Muscle layer of colon (tissue), 2 donors: Measurements from ENCODE around the gene SRP19.

ENCODE experiments used
- H3K27ac ChIP-seq: one replicate; pipeline ENCODE4 v1.7.0; 2013; ENCODE audit warnings: low read depth, mild to moderate bottlenecking, low read length, moderate library complexity
- H3K27me3 ChIP-seq, 2 donors: one replicate each; pipeline ENCODE4 v1.7.0; 2013; ENCODE audit warnings: low read length in 2 of 2, mild to moderate bottlenecking in 2 of 2; ENCODE audit not compliant: insufficient read depth in 2 of 2, control insufficient read depth in 1 of 2
- H3K36me3 ChIP-seq: one replicate; pipeline ENCODE4 v1.7.0; 2013; ENCODE audit warnings: mild to moderate bottlenecking, low read length; ENCODE audit not compliant: insufficient read depth
- H3K4me1 ChIP-seq: one replicate; pipeline ENCODE4 v1.7.0; 2013; ENCODE audit warnings: mild to moderate bottlenecking, low read length; ENCODE audit not compliant: insufficient read depth
- H3K4me3 ChIP-seq, 2 donors: one replicate each; pipeline ENCODE4 v1.7.0; 2013; ENCODE audit warnings: low read length in 2 of 2, low read depth in 1 of 2, mild to moderate bottlenecking in 1 of 2, moderate library complexity in 1 of 2
- H3K9ac ChIP-seq: one replicate; pipeline ENCODE4 v1.7.0; 2013; ENCODE audit warnings: low read length
- H3K9me3 ChIP-seq: one replicate; pipeline ENCODE4 v1.7.0; 2013; ENCODE audit warnings: mild to moderate bottlenecking, low read length
- donor health status: abdominal sarcoma.
- donor health status: Adenocarcinoma of cecum.

Gene SRP19

DNA sequence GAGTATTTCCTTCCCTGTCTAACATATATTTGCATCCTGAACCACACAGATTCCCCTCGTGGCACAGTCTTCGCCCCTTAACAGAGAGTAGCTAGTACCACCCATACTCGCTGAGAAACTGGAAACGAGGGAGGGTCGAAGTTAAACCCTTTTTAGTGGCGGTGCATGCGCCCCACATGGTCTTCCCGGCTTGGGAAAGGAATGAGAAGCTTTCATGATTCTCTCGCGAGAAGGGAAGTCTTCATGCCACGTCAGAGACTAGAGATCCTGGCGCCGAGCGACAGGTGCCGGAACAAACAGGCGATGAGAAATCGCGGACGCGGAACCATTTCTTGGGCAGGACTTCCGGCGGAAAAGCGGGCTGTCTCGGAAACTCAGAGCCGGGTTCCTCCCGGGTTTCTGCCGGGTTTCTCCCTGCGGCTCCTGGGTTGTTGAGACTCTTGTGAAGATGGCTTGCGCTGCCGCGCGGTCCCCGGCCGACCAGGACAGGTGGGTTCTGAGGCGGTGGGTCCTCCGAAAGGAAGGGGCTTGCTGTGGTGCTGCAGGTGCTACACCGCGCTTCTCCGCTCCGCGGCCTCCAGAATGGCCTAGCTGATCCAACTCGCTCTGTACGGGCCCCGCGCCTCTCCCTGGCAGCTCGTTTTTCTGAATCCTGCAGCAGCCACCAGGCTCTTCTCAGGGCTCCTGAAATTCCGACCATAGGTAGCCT lies at the start of gene SRP19:
Gene SRP19, plus strand, starts transcription at position 359 of the 709 bp plus-strand sequence. Its CDS starts 90 bp downstream, at position 449.
- Histone ChIP-seq H3K4me3 (peak within 1 kb of the TSS; percentile 55 to 96), H3K27ac (peak within 1 kb of the TSS; percentile 91), H3K27me3 (no peaks in the 10 kb centered on the region), H3K9ac (peak within 1 kb of the TSS; percentile 95), H3K4me1 (peaks cover 26% of the 10 kb centered on the region), H3K36me3 (peaks cover 23% of the 10 kb centered on the region), H3K9me3 (no peaks in the 10 kb centered on the region)

DNA sequence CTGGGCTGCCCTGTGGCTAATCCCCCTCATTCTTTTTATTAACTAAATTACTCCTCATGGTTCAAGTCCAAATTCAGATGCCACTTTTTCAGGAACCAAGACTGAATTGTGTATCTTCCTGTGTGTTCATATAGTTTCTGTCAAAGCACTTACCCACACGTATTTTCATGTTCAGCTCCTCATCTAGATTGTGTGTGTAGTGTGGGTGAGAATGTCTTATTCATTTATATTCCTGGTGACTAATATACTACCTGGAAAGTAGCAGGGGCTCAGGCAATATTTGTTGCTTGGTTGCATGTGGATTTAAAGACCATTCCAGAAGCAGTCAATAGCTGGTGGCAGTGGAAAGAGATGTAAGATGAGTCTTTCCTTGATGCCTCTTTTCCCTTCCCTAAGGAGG lies 48.5 kb upstream of the SRP19 start:
- H3K4me3 ChIP-seq, result no peak overlapping the region
- H3K27ac ChIP-seq, result no peak overlapping the region
- H3K9ac ChIP-seq, result no peak overlapping the region
- H3K9me3 ChIP-seq, result no peaks in the 10 kb centered on the region
- H3K4me1 ChIP-seq, result no peaks in the 10 kb centered on the region
- H3K27me3 ChIP-seq, result no peaks in the 10 kb centered on the region
- H3K36me3 ChIP-seq, result peaks cover 31% of the 10 kb centered on the region

DNA sequence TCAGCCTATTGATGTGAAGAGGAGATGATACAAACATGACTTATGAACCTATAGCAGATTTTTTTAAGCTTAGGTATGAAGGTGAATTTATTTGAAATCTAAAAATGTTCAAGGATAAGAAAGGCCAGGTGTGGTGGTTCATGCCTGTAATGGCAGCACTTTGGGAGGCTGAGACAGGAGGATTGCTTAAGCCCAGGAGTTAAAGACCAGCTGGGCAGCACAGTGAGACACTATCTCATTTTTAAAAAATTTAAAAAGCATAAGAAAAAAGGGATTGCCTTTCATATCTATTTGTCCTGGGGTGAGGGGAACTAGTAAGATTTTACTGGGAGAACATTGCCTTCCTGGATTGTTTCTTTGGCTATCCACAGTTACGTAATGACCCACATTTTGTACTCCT lies 40.8 kb upstream of the SRP19 start:
- Histone ChIP-seq H3K27ac (no peak overlapping the region), H3K9ac (no peak overlapping the region), H3K4me1 (no peaks in the 10 kb centered on the region), H3K36me3 (peaks cover 46% of the 10 kb centered on the region), H3K4me3 (no peak overlapping the region), H3K9me3 (no peaks in the 10 kb centered on the region), H3K27me3 (no peaks in the 10 kb centered on the region)

DNA sequence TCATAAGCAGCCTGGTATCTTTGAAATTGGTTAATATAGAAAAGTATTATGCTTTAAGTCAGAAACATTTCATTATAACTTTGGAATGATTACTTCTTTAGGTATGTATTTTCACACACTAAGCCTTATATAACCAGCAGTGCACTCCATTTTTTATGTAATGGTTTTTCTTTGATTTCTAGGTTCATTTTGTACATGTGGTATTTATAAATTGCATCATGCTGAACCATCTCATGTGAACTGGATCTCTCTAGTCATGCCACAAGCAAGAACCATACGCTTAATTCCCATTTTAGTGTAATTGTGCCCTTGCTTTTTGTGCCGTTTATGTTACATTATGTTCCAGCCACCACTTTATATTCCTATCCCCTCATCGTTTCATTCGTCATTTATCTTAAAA lies 38.6 kb upstream of the SRP19 start:
- peaks cover 40% of the 10 kb centered on the region for H3K36me3 ChIP-seq

DNA sequence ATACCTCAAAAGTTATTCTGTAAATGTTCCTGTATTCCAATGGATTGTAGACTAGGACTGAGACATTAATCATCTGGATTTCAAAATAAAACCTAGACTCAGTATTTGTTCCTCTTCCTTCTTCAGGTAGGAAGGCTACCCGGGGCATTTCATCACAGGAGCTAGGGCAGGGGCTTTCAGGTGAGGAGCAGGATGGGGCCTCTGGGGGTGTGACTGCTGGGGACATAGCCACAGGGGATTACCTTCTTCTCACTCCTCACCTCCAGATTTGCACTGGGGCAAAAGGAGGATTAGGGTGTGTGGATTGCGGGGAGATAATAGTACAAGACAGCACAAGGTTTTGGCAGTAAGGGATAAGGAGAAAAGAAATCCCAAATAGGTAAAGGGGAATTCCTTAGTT lies 37.9 kb upstream of the SRP19 start:
- no peak overlapping the region for H3K9ac ChIP-seq
- no peak overlapping the region for H3K27ac ChIP-seq
- H3K27me3 ChIP-seq, result no peaks in the 10 kb centered on the region
- H3K36me3 ChIP-seq, result peaks cover 47% of the 10 kb centered on the region
- H3K9me3 ChIP-seq, result no peaks in the 10 kb centered on the region
- no peaks in the 10 kb centered on the region for H3K4me1 ChIP-seq
- H3K4me3 ChIP-seq, result no peak overlapping the region

More for the DNA sequence above, 38.6 kb upstream of the SRP19 start:
- no peak overlapping the region for H3K4me3 ChIP-seq
- no peaks in the 10 kb centered on the region for H3K4me1 ChIP-seq
- H3K27me3 ChIP-seq, result no peaks in the 10 kb centered on the region
- H3K9ac ChIP-seq, result no peak overlapping the region
- H3K9me3 ChIP-seq, result no peaks in the 10 kb centered on the region
- no peak overlapping the region for H3K27ac ChIP-seq

DNA sequence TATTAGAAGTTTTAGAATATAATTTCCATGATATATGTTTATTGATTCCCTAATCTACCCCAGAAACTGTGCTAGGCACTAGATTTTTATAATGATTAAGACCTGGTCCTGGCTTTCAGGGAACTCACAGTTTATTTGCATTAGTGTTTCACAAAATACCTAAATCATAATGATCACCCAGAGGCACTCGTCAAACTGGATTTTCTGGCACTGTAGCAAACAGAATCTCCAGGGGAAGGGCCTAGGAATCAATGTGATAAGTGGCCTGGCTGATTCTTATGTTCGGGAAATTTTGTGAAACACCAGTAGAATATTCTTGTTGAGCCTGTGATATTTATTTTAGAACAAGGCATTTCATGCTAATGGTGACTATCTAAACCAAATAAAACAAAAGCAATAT lies 37.4 kb upstream of the SRP19 start:
- H3K4me3 ChIP-seq, result no peak overlapping the region
- no peaks in the 10 kb centered on the region for H3K9me3 ChIP-seq
- H3K36me3 ChIP-seq, result peaks cover 52% of the 10 kb centered on the region
- H3K4me1 ChIP-seq, result no peaks in the 10 kb centered on the region
- H3K9ac ChIP-seq, result no peak overlapping the region
- H3K27me3 ChIP-seq, result no peaks in the 10 kb centered on the region
- no peak overlapping the region for H3K27ac ChIP-seq

DNA sequence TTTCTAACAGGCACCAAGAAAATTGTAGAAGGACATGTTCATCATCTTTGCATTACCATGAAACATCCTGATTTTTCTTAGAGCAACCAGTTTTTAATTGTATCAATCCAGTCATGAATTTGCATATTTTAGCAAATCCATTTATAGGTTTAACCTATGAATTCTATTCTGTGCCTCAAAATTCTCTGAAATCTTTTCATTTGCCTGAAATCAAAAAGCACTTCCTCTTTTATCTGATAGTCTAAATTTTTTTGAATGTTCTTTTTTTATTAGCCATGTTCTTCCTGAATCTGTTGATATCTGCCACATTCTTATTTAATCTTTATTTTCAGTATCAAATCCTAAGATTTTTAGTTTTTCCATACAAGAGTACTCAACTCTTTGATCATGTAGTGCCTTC lies 36.9 kb upstream of the SRP19 start:
- H3K27ac ChIP-seq, result no peak overlapping the region
- no peaks in the 10 kb centered on the region for H3K27me3 ChIP-seq
- no peak overlapping the region for H3K4me3 ChIP-seq
- no peak overlapping the region for H3K9ac ChIP-seq
- no peaks in the 10 kb centered on the region for H3K4me1 ChIP-seq
- H3K9me3 ChIP-seq, result no peaks in the 10 kb centered on the region
- H3K36me3 ChIP-seq, result peaks cover 53% of the 10 kb centered on the region

DNA sequence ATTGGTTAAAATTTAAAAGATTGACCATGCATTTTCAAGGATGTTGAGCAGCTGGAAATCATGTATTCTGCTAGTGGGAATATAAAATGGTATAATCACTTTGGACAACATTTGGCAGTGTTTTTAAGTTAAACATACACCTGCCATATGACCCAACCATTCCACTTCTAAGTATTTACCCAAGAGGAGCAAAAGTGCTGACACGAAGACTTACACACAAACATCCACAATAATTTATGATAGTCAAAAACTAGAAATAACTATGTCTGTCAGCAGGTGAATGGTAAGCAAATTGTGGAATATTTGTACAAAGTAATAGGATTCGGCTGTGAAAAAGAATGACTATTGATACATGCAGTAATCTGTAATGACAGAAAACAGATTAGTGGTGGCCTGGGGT lies 30.7 kb upstream of the SRP19 start:
- Histone ChIP-seq H3K9ac (no peak overlapping the region), H3K36me3 (peaks cover 37% of the 10 kb centered on the region), H3K4me3 (no peak overlapping the region), H3K27me3 (no peaks in the 10 kb centered on the region), H3K27ac (no peak overlapping the region), H3K9me3 (no peaks in the 10 kb centered on the region), H3K4me1 (no peaks in the 10 kb centered on the region)

DNA sequence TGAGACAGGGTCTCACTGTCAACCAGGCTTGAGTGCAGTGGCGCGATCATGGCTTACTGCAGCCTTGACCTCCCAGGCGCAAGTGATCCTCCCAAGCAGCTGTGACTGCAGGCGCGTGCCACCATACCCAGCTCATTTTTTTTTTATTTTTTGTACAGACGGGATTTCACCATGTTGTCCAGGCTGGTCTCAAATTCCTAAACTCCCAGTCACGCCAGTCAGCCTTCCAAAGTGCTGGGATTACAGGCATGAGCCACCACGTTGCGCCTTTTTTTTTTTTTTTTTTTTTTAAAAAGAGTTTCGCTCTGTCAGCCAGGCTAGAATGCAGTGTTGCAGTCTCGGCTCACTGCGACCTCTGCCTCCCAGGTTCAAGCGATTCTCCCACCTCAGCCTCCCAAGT lies 27.1 kb upstream of the SRP19 start:
- Histone ChIP-seq H3K36me3 (peaks cover 35% of the 10 kb centered on the region), H3K27me3 (no peaks in the 10 kb centered on the region), H3K4me1 (no peaks in the 10 kb centered on the region), H3K4me3 (no peak overlapping the region), H3K9ac (no peak overlapping the region), H3K27ac (no peak overlapping the region), H3K9me3 (no peaks in the 10 kb centered on the region)

DNA sequence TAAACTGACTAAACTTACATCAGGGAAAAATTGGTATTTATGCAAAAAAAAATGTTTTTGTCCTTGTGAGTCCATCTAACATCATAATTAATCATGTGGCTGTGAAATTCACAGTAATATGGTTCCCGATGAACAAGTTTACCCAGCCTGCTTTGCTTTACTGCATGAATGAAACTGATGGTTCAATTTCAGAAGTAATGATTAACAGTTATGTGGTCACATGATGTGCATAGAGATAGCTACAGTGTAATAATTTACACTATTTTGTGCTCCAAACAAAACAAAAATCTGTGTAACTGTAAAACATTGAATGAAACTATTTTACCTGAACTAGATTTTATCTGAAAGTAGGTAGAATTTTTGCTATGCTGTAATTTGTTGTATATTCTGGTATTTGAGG lies 16.6 kb upstream of the SRP19 start:
- H3K9ac ChIP-seq, result no peak overlapping the region
- H3K4me1 ChIP-seq, result no peaks in the 10 kb centered on the region
- H3K9me3 ChIP-seq, result no peaks in the 10 kb centered on the region
- peaks cover 6% of the 10 kb centered on the region for H3K36me3 ChIP-seq
- H3K27ac ChIP-seq, result no peak overlapping the region
- no peaks in the 10 kb centered on the region for H3K27me3 ChIP-seq
- no peak overlapping the region for H3K4me3 ChIP-seq

DNA sequence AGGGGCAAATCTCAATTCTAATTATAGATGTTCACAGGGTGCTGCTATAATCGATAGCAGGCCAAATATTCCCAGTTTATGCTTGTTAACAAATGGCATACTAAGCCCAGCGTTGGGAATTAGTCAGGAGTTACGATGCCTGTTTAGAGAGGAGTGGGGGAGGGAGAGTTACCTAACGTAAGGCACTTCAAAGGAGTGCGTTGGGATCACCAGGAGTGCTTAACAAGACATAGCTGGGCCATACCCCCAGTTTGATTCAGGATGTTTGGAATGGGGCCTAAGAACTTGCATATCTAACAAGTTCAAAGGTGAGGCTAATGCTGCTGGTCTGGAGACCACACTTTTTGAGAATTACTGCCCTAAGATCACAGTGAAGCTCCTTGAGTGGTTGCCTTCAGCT lies 14.5 kb upstream of the SRP19 start:
- Histone ChIP-seq H3K27ac (no peak overlapping the region), H3K36me3 (no peaks in the 10 kb centered on the region), H3K27me3 (no peaks in the 10 kb centered on the region), H3K9me3 (no peaks in the 10 kb centered on the region), H3K9ac (no peak overlapping the region), H3K4me1 (no peaks in the 10 kb centered on the region), H3K4me3 (no peak overlapping the region)

DNA sequence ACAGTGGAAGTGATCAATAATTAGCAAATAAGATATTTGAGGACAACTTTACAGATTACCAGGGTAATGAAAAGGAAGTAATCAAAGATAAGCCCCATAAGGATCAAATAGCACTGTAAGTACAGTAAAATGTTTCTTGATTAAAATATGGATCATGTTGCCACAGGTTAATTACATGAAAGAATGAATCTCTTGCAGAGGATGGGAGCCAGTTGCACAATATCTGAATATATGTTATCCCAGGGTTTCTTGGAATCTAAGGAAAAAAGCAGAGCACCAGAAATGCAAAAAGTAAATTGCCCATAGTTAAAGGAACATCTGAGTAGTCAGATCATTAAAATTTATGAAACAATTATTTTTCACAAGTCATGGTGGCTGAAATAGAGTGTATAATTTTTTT lies 13.8 kb upstream of the SRP19 start:
- Histone ChIP-seq H3K36me3 (no peaks in the 10 kb centered on the region), H3K9me3 (no peaks in the 10 kb centered on the region), H3K9ac (no peak overlapping the region), H3K27me3 (no peaks in the 10 kb centered on the region), H3K4me1 (no peaks in the 10 kb centered on the region), H3K27ac (no peak overlapping the region), H3K4me3 (no peak overlapping the region)
